HG03439 (cell line): ENCODE measurements around the gene OSBPL2.
A peak's percentile ranks its signal among the peaks of the same experiment; 100 is the strongest.

Experiments
- ATAC-seq: cut with Tn5 transposase; IDR thresholded peaks from one replicate; pipeline ENCODE4 v1.9.1; 2021; ENCODE audit warnings: mild to moderate bottlenecking, moderate library complexity; ENCODE audit not compliant: unreplicated experiment

Gene OSBPL2

GRCh38 chr20:62232770-62233645, 5.3 kb upstream of the OSBPL2 start:
- no peak for ATAC-seq

GRCh38 chr20:62233684-62234083, 4.6 kb upstream of the OSBPL2 start:
- ATAC-seq: no peak

- ATAC-seq: no peak
Measured at GRCh38 chr20:62234339-62234738, 4.0 kb upstream of the OSBPL2 start.

- no peak for ATAC-seq
Measured at GRCh38 chr20:62235001-62235776, 3.1 kb upstream of the OSBPL2 start.

DNA sequence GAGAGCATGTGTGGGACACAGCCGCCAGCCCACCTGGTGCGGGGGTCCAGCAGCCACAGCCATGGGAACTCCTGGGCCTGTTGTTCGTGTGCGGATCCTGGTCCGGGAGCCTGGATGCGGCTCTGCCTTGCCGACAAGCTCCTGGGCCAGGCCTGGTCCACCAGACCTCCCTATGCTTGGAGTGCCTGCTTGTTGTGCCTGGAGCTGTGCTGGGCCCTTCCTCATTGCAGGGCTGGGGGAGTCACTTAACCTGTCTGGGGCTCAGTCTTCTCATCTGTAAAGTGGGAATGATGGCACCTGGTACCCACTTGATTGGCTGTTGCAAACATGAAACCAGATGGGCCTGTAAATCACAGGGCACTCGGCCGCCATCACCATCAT, 2.6 kb upstream of the OSBPL2 start:
- ATAC-seq: no peak

DNA sequence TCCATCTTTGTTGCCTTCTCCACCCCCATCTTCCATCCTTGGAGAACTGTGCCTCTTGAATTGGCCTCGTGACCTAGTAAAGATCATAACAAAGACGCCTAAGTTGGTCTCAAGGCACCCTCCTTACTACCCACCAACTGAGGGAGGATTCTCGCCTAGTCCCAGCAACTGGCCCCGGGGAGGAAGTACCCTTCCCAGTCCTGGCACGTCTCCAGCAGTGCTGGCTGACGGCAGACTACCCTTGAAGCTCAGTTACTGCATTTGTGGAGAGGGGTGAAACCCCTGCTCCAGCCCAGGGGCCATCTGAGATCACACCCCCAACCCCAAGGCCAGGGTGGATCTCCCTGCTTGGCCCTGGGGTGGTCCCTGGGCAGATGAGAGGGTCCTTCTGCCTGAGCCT, 2.1 kb upstream of the OSBPL2 start:
- ATAC-seq: no peak

DNA sequence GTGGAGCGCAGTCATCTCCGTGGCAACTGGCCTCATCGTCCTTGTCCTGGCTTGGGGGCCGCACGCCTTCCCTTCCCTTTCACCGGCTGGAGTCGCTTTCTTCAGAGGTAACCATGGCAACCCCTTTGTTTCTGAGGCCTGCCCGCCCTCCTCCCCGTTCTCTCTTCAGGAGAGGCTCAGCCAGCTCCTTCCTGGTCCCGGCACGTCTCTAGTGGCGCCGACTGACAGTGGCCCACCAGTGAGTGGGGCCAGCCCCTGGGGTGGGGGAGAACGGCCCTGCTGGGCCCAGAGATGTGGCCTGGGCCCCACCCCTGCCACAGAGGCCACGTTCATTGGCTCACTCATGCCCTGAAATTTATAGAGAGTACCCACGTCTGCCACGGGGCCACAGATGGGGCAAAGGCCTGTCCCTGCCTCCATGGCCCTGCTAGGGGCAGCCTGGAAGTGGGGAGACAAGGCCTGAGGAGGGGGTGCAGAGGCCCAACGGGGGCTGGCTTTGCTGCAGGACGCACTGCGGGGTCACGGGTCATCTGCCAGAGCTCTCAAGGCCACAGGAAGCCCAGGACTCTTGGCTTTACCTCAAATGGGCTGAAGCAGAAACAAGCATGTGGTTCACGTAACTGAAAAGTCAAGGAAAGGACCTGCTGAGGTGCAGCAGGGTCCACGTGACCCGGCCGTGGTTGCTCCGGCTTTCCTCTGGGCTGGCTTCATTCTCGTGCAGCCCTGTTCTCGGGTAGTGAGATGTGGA, 1.4 kb upstream of the OSBPL2 start:
- no peak for ATAC-seq

DNA sequence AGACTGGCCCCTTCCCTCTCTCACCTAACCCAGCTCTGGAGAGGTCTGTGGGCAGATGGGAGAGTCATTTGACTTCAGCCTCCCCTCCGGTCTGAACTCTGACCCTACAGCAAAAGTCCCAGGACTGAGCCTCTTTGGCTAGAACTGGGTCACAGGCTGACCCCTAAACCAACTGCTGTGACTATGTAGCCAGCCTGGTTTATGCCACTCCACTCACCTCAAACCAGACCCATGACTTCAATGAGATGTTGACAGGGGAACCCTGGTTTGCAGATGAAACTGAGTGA, 864 bp upstream of the OSBPL2 start:
- no peak for ATAC-seq

DNA sequence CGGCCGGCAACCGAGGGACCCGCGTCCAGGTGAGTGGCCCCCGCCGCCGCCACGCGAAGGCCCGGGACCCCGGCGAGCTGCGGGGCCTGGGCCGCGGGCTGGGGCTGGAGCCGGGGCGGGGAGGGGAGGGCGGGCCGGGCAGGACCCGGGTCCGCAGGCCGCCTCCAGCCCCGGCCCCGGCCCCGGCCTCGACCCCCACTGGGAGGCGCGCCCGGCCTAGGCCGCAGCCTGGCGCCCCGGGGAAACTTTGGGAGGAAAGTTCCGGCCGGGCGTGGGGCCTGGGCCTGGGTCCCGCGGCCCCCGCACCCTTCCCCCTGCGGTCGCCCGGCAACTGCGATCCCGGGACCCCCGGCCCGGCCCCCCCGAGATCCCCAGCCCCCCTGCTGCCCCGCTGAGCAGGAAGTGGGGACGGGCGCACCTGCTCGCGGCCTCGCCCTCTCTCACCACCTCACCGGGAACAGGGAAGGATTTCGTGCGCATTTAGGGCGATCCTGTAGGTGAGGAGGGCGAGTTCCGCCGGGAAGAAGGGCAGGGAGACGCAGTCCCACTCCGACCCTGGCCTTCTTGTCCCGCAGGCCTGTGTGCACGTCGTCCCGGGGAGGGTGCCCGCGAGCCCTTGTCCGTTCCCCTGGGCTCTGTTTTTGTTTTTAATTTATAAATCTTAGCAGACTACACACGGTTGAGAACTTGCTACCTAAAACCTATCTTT, 402 bp downstream of the OSBPL2 start:
- ATAC-seq: peak; percentile 1

DNA sequence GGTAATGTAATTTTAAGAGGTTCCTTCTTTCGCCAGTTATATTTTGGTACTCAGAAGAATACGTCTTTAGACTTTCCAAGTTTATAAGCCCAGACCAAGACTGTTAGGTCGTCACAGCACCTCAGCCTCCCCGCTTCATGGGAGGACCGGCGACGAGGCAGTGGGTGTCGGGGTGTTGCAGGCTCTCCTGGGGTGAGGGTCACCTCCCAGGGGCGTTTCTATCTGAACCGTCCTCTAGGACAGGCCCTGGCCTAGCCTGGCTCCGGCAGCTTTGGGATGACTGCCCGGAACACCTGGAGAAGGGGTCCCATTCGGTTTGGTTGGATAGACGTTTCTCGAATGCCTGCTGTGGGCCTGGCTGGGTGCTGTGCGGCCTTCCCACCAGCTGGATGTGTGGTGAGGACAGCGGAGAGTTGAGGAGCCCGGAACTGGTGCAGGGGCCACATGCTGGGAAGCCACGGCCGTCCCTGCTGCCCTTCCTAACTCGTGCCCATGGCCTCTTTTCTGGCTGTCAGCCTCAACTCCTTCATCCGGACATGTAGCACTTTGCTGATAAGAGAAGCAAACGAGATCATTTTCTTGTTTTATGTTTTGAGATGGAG, 1.1 kb downstream of the OSBPL2 start:
- no peak for ATAC-seq

DNA sequence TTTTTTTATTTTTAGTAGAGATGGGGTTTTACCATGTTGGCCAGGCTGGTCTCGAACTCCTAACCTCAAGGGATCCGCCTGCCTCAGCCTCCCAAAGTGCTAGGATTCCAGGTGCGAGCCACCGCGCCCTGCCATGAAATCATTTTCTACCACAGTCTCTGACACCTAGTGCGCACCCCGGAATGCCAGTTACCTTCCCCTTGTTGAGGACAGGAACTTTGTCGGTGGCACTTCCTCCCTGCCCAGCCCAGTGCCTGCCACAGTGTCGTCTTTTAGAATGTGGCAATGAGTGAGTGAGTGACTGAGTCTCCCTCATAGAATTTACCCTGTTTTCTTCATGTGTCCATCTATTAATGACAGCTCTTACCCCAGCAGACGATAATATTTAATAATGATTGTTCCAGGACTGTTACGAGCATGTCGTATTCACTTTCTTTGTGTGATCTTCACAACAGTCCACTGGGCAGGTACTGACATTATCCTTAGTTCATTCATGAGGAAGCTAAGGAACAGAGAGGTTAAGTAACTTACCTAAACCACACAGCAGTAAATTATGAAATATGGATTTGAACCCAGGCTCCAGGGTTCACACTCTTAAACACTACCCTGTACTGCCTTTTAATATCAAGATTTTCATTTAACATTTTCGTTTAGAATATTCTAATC, 1.8 kb downstream of the OSBPL2 start:
- no peak for ATAC-seq

- no peak for ATAC-seq
Measured at GRCh38 chr20:62241506-62241905, 3.2 kb downstream of the OSBPL2 start.

- ATAC-seq: no peak
Measured at GRCh38 chr20:62242176-62242575, 3.9 kb downstream of the OSBPL2 start.

- no peak for ATAC-seq
Measured at GRCh38 chr20:62243106-62243505, 4.8 kb downstream of the OSBPL2 start.

- no peak for ATAC-seq
Measured at GRCh38 chr20:62243906-62244515, 5.7 kb downstream of the OSBPL2 start.

DNA sequence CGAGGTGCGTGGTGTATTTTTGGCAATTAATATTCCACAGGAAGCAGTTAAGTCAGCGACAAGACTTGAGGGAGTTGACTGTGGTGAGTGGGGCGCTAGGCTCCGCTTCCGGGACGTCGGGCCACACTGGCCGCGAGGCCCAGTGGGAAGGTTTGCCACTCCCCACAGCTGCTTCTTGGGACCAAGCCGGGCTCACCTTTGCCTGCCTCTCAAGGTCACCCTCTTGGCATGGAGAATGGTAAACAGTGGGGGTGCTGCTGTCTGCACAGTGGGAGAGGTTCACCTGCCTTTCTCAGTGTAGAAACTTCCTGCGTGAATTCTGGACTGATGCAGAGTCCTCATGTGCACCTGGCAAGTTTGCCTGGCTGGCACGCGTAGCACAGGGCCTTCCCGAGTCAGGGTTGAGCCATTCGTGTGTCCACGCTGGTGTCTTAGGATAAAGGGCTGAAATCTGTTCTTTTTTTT, 6.4 kb downstream of the OSBPL2 start:
- ATAC-seq: no peak

DNA sequence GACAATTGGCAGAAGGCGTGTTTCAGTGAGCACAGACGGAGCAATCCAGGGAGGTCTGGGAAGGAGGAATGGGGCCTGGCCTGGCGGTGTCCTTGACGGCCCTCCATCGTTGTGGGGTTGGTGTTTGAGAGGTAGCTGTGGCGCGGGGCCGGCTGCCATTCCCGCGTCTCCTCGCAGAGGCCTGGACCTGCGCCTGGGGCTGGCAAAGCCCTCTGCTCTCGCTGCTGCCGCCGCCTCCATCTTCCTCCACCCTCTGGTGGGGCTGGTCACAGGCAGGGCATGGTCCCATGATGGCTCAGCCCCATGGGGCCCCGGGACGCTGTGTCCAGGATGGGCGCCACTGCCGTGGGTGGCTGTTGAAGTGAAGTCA, 7.6 kb downstream of the OSBPL2 start:
- no peak for ATAC-seq

- no peak for ATAC-seq
Measured at GRCh38 chr20:62246431-62246830, 8.1 kb downstream of the OSBPL2 start.

- no peak for ATAC-seq
Measured at GRCh38 chr20:62246872-62247652, 8.7 kb downstream of the OSBPL2 start.
